ENCODE measurements around the gene LITAFD. TPM values are rescaled to one million over a fixed set of nuclear protein-coding genes. Genes with fewer than 3 reads are reported as not detected.

LITAFD gene
- total RNA-seq, 2 experiments from 2014 or later = not detected

DNA sequence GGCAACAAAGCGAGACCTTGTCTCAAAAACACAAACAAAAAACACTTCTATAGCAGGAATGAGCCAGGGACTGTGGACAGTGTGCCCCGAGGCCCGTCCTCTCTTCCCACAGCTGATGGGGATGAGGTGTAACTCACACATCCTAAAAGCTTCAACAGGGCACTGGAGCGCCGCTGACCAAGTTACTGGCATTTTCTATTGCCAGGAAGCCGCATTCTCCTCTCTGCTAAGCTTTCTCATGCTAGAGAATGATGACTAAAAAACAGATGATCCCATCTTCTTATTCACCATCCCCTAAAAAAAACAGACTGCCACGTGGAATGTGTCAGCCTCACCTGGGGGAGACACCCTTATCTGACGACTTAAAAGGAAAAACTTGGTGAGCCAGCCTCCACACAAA lies 29.6 kb upstream of the LITAFD start:
- peaks cover 37% of the 10 kb centered on the region for H3K4me1 Mint-ChIP-seq
- H3K36me3 Mint-ChIP-seq = peaks cover 31% of the 10 kb centered on the region
- H3K27ac Mint-ChIP-seq = peak overlapping the region; percentile 66
- no peaks in the 10 kb centered on the region for H3K27me3 Mint-ChIP-seq
- no peak overlapping the region for H3K4me3 Mint-ChIP-seq
- no peak for DNase-seq
- H3K9me3 Mint-ChIP-seq = no peaks in the 10 kb centered on the region

- H3K27me3 Mint-ChIP-seq = no peaks in the 10 kb centered on the region
- no peak for DNase-seq
- H3K4me1 Mint-ChIP-seq = peaks cover 40% of the 10 kb centered on the region
- no peak overlapping the region for H3K4me3 Mint-ChIP-seq
- peaks cover 36% of the 10 kb centered on the region for H3K36me3 Mint-ChIP-seq
- H3K27ac Mint-ChIP-seq = peak overlapping the region; percentile 66
- H3K9me3 Mint-ChIP-seq = no peaks in the 10 kb centered on the region
These were observed 29.0 kb upstream of the LITAFD start for GRCh38 chr16:8853150-8853549.

DNA sequence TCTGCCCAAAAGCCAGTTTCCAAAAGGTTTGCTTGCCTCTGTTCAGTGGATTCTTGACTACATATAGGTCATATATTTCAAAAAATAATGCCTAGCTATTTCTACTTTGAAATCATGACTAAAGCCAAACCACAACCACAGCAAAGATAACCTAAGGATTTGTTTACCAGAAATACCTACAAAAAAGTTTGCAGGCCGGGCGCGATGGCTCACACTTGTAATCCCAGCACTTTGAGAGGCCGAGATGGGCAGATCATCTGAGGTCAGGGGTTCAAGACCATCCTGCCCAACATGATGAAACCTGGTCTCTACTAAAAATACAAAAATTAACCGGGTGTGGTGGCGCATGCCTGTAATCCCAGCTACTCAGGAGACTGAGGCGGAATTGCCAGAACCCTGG lies 28.5 kb upstream of the LITAFD start:
- Mint-ChIP-seq H3K36me3 (peaks cover 38% of the 10 kb centered on the region), H3K4me1 (peaks cover 41% of the 10 kb centered on the region), H3K9me3 (no peaks in the 10 kb centered on the region), H3K4me3 (no peak overlapping the region), H3K27ac (peak overlapping the region; percentile 66), H3K27me3 (no peaks in the 10 kb centered on the region)
- DNase-seq = no peak

- peaks cover 35% of the 10 kb centered on the region for H3K36me3 Mint-ChIP-seq
- DNase-seq = no peak
- H3K4me1 Mint-ChIP-seq = peaks cover 41% of the 10 kb centered on the region
- no peak overlapping the region for H3K27ac Mint-ChIP-seq
- H3K9me3 Mint-ChIP-seq = no peaks in the 10 kb centered on the region
- H3K4me3 Mint-ChIP-seq = no peak overlapping the region
- H3K27me3 Mint-ChIP-seq = no peaks in the 10 kb centered on the region
These were observed 27.7 kb upstream of the LITAFD start for GRCh38 chr16:8854298-8854948.

DNA sequence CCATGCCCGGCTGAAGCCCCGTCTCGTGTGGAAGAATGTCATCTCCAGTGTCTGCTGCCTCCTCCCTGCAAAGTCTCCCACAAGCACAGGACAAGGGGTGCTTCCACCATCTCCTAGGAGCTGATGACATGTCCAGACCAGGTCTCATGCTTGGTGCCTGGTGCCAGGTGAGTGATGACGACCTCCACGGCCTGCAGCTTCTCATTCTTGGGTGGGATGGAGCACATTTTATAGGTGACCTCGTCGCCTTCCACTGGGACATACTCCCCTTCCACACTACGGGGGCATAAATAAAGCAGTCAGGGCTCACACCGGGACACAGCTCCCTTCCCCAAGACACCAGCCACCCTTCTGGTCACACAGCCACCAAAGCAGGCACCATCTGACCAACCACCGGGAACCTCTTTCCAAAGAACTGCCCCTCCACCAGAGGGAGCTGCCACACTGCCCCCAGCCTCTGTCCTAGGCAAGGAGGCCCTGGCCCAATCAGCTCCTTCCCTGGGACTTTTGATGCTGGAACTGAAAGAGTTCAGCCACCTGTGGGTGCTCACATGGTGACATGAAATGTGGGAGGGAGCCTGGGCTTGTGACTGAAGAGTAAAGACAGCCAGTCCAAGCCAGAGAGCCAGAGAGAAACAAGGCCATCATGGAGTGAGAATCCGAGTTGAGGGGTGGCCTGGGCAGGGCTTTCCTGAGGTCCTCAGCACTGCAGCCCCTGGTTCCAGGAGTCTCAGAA lies 26.9 kb upstream of the LITAFD start:
- no peak for DNase-seq
- no peaks in the 10 kb centered on the region for H3K27me3 Mint-ChIP-seq
- peaks cover 35% of the 10 kb centered on the region for H3K36me3 Mint-ChIP-seq
- H3K27ac Mint-ChIP-seq = peak overlapping the region; percentile 69
- H3K4me1 Mint-ChIP-seq = peaks cover 38% of the 10 kb centered on the region
- H3K4me3 Mint-ChIP-seq = no peak overlapping the region
- H3K9me3 Mint-ChIP-seq = no peaks in the 10 kb centered on the region

DNA sequence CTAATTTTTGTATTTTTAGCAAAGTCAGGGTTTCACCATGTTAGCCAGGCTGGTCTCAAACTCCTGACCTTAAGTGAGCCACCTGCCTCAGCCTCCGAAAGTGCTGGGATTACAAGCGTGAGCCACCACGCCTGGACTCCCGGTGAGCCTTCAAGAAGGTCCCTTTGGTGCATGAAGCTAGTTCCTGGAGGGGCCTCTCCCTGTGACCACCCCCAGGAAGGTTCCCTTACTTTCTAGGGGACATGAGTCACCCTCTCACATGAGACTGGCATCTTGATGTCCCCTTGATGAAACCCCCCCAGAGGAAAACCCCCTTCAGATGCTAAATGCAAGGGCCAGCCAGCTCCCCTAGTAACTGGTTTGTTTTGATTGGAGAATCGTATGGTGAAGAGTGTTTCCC lies 26.2 kb upstream of the LITAFD start:
- no peaks in the 10 kb centered on the region for H3K27me3 Mint-ChIP-seq
- H3K4me3 Mint-ChIP-seq = no peak overlapping the region
- DNase-seq = no peak
- no peaks in the 10 kb centered on the region for H3K9me3 Mint-ChIP-seq
- H3K27ac Mint-ChIP-seq = peak overlapping the region; percentile 60
- peaks cover 31% of the 10 kb centered on the region for H3K4me1 Mint-ChIP-seq
- peaks cover 30% of the 10 kb centered on the region for H3K36me3 Mint-ChIP-seq

- DNase-seq = no peak
- no peaks in the 10 kb centered on the region for H3K27me3 Mint-ChIP-seq
- H3K4me1 Mint-ChIP-seq = peaks cover 32% of the 10 kb centered on the region
- H3K27ac Mint-ChIP-seq = peak overlapping the region; percentile 31
- no peak overlapping the region for H3K4me3 Mint-ChIP-seq
- H3K36me3 Mint-ChIP-seq = peaks cover 33% of the 10 kb centered on the region
- H3K9me3 Mint-ChIP-seq = no peaks in the 10 kb centered on the region
These were observed 22.9 kb upstream of the LITAFD start for GRCh38 chr16:8858994-8859912.

DNA sequence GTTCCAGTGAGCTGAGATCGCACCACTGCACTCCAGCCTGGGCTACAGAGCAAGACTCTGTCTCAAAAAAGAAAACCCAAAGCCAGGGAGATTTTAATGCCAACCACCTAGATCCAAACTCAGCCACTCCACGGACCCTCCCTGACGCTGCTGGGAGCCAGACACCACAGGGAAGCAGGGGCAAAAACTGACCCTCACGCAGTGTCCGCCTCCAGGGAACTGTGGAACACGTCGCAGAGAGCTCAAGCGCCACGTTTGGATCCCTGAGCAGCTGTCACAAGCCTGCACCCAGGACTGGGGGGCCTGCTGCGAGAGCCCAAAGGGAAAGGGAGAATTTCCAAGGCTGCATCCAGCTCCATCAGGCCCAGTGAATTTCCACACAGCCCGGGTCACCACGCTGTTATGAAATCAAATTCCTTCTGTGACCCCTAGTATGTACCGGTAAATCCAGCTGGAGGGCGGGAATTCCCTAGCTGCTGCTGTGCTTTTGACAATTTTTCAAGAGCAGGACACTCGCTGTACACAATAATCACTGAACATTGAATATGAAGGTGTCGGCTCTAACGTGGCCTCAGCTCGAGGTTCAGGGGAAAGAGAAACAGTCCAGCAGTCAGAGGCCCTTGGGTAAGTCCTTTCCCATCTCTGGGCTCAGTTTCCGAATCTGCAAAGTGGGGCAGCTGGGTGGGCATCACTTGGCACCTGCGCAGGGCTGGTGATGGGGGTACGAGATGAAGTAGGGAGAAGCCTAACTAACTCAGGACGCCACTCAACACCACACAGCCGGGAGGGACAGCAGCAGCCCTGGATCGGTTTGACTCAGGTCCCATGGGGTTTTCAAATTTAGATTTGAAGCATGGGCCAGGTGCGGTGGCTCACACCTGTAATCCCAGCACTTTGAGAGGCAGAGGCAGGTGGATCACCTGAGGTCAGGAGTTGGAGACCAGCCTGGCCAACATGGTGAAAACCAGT lies 22.0 kb upstream of the LITAFD start:
- Mint-ChIP-seq H3K27me3 (no peaks in the 10 kb centered on the region), H3K4me3 (no peak overlapping the region), H3K9me3 (no peaks in the 10 kb centered on the region), H3K36me3 (peaks cover 29% of the 10 kb centered on the region), H3K4me1 (peaks cover 36% of the 10 kb centered on the region), H3K27ac (peak overlapping the region; percentile 42)
- no peak for DNase-seq

GRCh38 chr16:8861563-8862308 lies 20.4 kb upstream of the LITAFD start:
- Mint-ChIP-seq H3K9me3 (no peaks in the 10 kb centered on the region), H3K4me1 (peaks cover 38% of the 10 kb centered on the region), H3K27me3 (no peaks in the 10 kb centered on the region), H3K36me3 (peaks cover 19% of the 10 kb centered on the region), H3K4me3 (no peak overlapping the region), H3K27ac (peak overlapping the region; percentile 31)
- DNase-seq = no peak

GRCh38 chr16:8862309-8863130 lies 19.6 kb upstream of the LITAFD start:
- H3K4me3 Mint-ChIP-seq = no peak overlapping the region
- peaks cover 39% of the 10 kb centered on the region for H3K4me1 Mint-ChIP-seq
- H3K36me3 Mint-ChIP-seq = peaks cover 21% of the 10 kb centered on the region
- no peaks in the 10 kb centered on the region for H3K27me3 Mint-ChIP-seq
- no peaks in the 10 kb centered on the region for H3K9me3 Mint-ChIP-seq
- H3K27ac Mint-ChIP-seq = peak overlapping the region; percentile 48
- no peak for DNase-seq

DNA sequence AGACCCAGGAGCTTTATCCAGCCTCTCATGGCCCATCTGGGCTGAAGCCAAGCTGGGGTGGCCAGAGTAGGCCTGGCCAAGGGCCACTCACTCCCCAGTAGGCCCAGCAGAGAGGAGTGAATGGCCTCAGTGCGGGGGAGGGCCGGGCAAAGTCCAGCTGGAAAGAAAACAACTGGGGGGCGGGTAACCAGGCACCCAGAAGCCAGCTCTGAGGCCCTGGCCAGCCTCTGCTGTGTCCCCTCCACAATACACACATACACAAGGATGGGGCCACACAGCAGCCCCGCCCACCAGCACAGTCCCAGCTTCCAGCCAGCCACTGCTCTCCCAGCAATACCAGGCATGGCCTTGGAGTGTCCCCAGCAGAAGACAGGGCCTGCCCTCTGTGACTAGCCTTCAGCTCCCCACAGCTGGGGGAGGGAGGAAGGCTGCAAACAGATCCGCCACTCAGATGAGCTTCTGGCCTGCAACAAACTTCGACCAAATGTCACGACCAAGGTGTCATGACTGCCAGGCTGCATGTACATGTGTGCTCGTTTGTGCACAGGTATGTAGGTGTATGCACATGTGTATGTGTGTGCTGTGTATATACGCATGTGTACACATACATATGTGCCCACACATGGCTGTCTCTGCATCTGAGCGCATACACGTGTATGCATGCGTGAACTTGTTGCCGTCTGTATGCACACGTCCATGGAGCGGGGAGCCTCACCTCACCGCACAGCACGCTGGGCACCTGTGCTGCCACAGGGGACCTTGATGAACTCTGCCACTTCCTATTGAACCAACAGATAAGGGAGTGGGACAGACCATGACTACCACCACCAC lies 18.3 kb upstream of the LITAFD start:
- H3K27me3 Mint-ChIP-seq = no peaks in the 10 kb centered on the region
- peaks cover 17% of the 10 kb centered on the region for H3K36me3 Mint-ChIP-seq
- no peak for DNase-seq
- no peaks in the 10 kb centered on the region for H3K9me3 Mint-ChIP-seq
- no peak overlapping the region for H3K4me3 Mint-ChIP-seq
- no peak overlapping the region for H3K27ac Mint-ChIP-seq
- peaks cover 33% of the 10 kb centered on the region for H3K4me1 Mint-ChIP-seq

- Mint-ChIP-seq H3K36me3 (peaks cover 19% of the 10 kb centered on the region), H3K27ac (no peak overlapping the region), H3K27me3 (no peaks in the 10 kb centered on the region), H3K9me3 (no peaks in the 10 kb centered on the region), H3K4me1 (peaks cover 37% of the 10 kb centered on the region), H3K4me3 (no peak overlapping the region)
- DNase-seq = no peak
These were observed 17.6 kb upstream of the LITAFD start for GRCh38 chr16:8864480-8865110.

All from activated naive CD8-positive, alpha-beta T cell treated with anti-CD3 and anti-CD28 coated beads for 36 hours (primary cell).